ENCODE measurements around the gene MTX1. TPM values are rescaled to one million over a fixed set of nuclear protein-coding genes. Genes with fewer than 3 reads are reported as not detected.

The MTX1 gene
- total and polyA plus RNA-seq, 9 of the 15 experiments (the other 6 are each of a cell fraction or from before 2014, with no cell fraction given), result 29.1 to 98.4 (median 66.9) TPM

DNA sequence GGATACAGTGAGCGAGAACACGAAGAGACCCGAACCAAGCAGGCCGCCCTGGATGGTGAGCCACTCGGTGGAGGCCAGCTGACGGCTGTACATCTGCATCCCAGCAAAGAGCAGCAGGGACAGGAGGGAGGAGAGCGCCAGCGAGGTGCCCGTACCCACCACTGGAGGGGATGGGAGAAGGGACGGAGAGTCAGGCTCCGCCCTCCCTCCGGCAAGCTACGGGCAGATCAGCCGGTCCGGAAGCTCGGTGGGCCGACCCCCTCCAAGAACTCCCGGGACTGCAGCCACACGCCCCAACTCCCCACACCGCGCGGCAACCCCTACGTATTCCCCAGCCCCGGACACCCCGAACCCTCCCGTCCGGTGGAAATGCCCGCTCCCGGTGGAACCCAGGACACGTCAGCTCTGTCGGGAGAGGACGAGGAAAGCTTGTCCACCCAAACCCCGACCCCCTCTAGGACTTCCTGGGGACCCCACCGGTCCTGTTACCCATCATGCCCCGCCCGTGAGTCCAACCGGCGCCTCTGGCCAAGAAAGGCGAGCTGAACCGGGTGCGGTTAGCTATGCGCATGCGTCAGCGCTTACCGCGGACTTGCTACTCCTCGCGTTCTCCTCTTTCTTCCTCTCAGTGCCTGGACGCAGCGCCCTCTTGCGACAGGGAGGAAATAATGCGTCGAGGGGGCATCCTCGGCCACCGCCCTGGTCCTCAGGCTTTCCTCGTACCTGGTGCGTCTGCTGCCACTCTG, 35.6 kb upstream of the MTX1 start, which contains the start of gene KRTCAP2 (continued):
- TF ChIP-seq, protein P1, sequence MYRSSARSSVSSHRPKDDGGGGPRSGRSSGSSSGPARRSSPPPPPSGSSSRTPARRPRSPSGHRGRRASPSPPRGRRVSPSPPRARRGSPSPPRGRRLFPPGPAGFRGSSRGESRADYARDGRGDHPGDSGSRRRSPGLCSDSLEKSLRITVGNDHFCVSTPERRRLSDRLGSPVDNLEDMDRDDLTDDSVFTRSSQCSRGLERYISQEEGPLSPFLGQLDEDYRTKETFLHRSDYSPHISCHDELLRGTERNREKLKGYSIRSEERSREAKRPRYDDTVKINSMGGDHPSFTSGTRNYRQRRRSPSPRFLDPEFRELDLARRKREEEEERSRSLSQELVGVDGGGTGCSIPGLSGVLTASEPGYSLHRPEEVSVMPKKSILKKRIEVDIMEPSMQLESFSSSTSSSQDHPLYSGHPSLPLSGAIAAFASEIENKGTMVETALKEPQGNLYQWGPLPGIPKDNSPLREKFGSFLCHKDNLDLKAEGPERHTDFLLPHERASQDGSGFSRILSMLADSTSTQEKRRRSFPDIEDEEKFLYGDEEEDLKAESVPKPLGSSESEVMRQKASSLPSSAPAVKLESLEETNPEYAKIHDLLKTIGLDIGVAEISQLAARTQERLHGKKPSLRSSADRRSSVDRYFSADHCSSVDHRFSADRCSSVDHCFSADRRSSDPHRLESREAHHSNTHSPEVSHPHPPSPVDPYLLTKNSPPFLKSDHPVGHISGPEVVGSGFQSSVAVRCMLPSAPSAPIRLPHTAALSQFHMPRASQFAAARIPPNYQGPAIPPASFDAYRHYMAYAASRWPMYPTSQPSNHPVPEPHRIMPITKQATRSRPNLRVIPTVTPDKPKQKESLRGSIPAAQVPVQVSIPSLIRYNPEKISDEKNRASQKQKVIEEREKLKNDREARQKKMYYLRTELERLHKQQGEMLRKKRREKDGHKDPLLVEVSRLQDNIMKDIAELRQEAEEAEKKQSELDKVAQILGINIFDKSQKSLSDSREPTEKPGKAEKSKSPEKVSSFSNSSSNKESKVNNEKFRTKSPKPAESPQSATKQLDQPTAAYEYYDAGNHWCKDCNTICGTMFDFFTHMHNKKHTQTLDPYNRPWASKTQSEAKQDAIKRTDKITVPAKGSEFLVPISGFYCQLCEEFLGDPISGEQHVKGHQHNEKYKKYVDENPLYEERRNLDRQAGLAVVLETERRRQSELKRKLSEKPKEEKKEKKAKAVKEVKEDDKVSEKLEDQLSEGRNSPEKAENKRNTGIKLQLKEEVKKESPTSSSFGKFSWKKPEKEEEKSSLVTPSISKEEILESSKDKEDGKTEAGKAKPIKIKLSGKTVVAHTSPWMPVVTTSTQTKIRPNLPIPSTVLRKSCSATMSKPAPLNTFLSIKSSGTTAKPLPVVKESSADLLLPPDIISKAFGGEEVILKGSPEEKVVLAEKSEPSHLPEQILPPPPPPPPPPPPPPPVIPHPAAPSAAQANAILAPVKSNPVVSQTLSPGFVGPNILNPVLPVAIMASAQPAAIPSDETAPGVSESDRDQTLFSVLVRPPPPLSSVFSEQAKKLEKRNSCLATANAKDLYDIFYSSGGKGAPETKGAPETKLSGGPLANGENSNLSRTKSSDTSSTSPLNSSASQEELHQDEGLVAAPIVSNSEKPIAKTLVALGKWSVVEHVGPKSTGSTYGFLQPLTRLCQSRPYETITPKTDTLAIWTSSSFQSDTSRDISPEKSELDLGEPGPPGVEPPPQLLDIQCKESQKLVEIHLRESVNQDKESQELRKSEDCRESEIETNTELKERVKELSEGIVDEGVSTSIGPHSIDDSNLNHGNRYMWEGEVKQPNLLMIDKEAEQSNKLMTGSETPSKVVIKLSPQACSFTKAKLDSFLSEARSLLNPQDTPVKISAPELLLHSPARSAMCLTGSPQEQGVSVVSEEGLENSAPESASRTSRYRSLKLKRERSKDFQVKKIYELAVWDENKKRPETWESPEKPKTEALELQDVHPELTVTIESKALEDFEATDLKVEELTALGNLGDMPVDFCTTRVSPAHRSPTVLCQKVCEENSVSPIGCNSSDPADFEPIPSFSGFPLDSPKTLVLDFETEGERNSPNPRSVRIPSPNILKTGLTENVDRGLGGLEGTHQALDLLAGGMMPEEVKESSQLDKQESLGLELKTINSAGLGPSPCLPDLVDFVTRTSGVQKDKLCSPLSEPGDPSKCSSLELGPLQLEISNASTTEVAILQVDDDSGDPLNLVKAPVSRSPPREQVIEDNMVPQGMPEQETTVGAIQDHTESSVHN (IDR thresholded peaks at IDR 0.05; ENCODE audit: borderline replicate concordance in 1 of 2, low read depth in 1 of 2), result no peak
- no peak for TF ChIP-seq CBX5 (IDR thresholded peaks at IDR 0.05; ENCODE audit: borderline replicate concordance, low read depth)
- TF ChIP-seq, protein P2, sequence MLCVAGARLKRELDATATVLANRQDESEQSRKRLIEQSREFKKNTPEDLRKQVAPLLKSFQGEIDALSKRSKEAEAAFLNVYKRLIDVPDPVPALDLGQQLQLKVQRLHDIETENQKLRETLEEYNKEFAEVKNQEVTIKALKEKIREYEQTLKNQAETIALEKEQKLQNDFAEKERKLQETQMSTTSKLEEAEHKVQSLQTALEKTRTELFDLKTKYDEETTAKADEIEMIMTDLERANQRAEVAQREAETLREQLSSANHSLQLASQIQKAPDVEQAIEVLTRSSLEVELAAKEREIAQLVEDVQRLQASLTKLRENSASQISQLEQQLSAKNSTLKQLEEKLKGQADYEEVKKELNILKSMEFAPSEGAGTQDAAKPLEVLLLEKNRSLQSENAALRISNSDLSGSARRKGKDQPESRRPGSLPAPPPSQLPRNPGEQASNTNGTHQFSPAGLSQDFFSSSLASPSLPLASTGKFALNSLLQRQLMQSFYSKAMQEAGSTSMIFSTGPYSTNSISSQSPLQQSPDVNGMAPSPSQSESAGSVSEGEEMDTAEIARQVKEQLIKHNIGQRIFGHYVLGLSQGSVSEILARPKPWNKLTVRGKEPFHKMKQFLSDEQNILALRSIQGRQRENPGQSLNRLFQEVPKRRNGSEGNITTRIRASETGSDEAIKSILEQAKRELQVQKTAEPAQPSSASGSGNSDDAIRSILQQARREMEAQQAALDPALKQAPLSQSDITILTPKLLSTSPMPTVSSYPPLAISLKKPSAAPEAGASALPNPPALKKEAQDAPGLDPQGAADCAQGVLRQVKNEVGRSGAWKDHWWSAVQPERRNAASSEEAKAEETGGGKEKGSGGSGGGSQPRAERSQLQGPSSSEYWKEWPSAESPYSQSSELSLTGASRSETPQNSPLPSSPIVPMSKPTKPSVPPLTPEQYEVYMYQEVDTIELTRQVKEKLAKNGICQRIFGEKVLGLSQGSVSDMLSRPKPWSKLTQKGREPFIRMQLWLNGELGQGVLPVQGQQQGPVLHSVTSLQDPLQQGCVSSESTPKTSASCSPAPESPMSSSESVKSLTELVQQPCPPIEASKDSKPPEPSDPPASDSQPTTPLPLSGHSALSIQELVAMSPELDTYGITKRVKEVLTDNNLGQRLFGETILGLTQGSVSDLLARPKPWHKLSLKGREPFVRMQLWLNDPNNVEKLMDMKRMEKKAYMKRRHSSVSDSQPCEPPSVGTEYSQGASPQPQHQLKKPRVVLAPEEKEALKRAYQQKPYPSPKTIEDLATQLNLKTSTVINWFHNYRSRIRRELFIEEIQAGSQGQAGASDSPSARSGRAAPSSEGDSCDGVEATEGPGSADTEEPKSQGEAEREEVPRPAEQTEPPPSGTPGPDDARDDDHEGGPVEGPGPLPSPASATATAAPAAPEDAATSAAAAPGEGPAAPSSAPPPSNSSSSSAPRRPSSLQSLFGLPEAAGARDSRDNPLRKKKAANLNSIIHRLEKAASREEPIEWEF (CRISPR knock-in tag; IDR thresholded peaks at IDR 0.05), result no peak
- TF ChIP-seq, protein P3, sequence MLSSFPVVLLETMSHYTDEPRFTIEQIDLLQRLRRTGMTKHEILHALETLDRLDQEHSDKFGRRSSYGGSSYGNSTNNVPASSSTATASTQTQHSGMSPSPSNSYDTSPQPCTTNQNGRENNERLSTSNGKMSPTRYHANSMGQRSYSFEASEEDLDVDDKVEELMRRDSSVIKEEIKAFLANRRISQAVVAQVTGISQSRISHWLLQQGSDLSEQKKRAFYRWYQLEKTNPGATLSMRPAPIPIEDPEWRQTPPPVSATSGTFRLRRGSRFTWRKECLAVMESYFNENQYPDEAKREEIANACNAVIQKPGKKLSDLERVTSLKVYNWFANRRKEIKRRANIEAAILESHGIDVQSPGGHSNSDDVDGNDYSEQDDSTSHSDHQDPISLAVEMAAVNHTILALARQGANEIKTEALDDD (IDR thresholded peaks at IDR 0.05), result no peak
- no peak for TF ChIP-seq RBM22 (IDR thresholded peaks at IDR 0.05; ENCODE audit: low read depth, low read length, poor library complexity, severe bottlenecking)
- TF ChIP-seq, protein P4, sequence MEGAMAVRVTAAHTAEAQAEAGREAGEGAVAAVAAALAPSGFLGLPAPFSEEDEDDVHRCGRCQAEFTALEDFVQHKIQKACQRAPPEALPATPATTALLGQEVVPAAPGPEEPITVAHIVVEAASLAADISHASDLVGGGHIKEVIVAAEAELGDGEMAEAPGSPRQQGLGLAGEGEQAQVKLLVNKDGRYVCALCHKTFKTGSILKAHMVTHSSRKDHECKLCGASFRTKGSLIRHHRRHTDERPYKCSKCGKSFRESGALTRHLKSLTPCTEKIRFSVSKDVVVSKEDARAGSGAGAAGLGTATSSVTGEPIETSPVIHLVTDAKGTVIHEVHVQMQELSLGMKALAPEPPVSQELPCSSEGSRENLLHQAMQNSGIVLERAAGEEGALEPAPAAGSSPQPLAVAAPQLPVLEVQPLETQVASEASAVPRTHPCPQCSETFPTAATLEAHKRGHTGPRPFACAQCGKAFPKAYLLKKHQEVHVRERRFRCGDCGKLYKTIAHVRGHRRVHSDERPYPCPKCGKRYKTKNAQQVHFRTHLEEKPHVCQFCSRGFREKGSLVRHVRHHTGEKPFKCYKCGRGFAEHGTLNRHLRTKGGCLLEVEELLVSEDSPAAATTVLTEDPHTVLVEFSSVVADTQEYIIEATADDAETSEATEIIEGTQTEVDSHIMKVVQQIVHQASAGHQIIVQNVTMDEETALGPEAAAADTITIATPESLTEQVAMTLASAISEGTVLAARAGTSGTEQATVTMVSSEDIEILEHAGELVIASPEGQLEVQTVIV (CRISPR knock-in tag; IDR thresholded peaks at IDR 0.05; ENCODE audit: borderline replicate concordance), result no peak
- TF ChIP-seq MECOM (CRISPR knock-in tag; IDR thresholded peaks at IDR 0.05), result no peak
- peak; percentile 31; the same call in 1 of the 2 replicates for TF ChIP-seq STAG1 (CRISPR knock-in tag; IDR thresholded peaks at IDR 0.05; ENCODE audit: borderline replicate concordance)

Data from K562 (cell line).